Stimulated activated CD8-positive, alpha-beta memory T cell treated with anti-CD3 and anti-CD28 coated beads, Interleukin-2, amount 100 ng/mL, for 1 hour (primary cell): ENCODE data around the gene MDGA2.
"Not testable (repeated sequence)": the region's sequence is repeated elsewhere in the genome, so short reads cannot be mapped to it uniquely, and the experiment has no call there.

Experiments used
- DNase-seq, 2 donors: peaks; one replicate each; pipeline ENCODE4 v3.0.0-alpha.2; 2020; ENCODE audit warnings: low read depth in 2 of 2

The MDGA2 gene

DNA sequence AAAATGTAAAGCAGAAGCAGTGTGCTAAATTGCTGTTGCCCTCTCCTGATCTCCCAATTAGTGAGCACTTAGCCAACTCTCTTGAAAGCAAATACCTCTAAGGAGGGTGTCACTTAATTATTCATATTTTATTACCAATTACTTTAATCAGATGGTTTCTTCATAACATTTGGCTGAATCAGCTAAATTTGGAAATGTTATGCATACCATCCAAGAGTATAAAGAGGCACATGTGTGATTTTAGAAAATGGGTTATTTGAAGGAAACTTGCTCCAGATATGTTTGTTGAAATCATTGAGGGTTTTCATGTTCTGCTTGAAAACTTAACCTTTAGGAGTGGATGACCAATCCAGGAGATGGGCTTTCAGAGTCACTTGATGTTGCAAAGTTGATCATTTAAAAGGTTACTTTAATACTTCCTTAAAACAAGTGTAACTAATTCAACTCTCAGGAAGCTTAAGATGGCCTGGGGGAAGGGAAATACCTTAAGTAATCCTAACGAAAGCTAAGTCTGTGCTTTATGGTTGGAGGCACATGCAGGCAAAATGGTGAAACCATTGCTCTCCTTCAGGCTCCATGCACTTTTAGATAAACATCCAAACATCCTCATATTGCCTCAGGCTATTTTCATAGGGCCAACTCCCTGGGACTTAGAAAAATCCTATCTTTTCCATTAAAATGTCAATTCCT is 434.5 kb downstream of the MDGA2 start:
- no peak for DNase-seq

- DNase-seq = no peak
Observed at GRCh38 chr14:47235619-47236018, 439.8 kb downstream of the MDGA2 start.

GRCh38 chr14:47226877-47227520 is 448.4 kb downstream of the MDGA2 start:
- DNase-seq = no peak

DNA sequence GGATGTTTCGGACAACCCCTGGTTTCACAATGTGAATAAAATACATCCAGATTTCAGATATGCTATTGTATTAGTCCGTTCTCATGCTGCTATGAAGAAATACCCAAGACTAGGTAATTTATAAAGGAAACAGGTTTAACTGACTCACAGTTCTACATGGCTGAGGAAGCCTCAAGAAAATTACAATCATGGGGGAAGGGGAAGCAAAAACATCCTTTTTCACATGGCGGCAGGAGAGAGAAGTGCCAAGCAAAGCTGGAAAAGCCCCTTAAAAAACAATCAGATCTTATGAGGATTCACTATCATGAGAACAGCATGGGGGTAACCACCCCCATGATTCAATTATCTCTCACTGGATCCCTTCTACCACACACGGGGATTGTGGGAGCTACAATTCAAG is 451.7 kb downstream of the MDGA2 start:
- DNase-seq = no peak

- no peak for DNase-seq
Observed at GRCh38 chr14:47220096-47220495, 455.3 kb downstream of the MDGA2 start.

GRCh38 chr14:47211263-47211662 is 464.1 kb downstream of the MDGA2 start:
- DNase-seq = no peak

GRCh38 chr14:47210099-47210498 is 465.3 kb downstream of the MDGA2 start:
- no peak for DNase-seq

- no peak for DNase-seq
Observed at GRCh38 chr14:47208434-47208833, 467.0 kb downstream of the MDGA2 start.

DNA sequence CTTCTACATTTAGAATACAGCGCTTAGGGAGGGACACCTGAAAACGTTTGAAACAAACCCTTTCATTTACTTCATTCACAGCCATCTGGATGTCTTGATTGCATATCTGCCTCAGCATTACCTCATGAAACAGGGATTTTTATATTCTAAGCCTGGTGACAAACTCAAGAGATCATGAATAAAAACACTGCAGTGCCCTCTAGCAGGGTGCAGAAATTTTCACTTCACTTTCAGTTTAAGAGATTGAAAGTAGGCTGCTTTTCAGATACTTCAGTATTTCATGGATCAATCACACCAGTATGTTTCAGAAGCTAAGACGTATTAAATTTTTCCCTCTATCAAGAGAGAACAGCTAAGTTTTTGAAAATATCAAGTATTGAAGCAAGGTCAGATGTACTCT is 467.8 kb downstream of the MDGA2 start:
- no peak for DNase-seq

DNA sequence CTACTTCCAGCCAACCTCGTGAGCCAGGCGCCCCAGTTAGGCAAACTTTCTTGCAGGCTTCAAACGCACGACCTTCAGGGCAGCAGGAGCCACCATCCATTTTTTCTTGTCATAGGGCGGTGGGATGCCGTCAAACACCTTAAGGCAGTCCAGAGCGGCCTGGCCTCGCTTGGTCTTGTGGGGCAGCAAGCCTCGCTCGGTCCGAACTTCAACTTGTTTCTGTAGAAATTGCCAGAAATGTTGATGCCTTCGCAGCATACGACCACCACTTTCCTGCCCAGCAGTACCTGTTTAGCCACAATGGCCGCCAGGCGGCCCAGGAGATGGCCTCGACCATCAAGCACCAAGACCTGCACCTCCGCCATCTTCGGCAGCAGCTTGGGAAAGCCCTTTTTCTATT is 474.7 kb downstream of the MDGA2 start:
- DNase-seq = no peak

- DNase-seq = no peak
Observed at GRCh38 chr14:47195582-47195981, 479.8 kb downstream of the MDGA2 start.

- DNase-seq = no peak
Observed at GRCh38 chr14:47194055-47194454, 481.4 kb downstream of the MDGA2 start.

GRCh38 chr14:47192203-47192602 is 483.2 kb downstream of the MDGA2 start:
- not testable (repeated sequence) for DNase-seq

DNA sequence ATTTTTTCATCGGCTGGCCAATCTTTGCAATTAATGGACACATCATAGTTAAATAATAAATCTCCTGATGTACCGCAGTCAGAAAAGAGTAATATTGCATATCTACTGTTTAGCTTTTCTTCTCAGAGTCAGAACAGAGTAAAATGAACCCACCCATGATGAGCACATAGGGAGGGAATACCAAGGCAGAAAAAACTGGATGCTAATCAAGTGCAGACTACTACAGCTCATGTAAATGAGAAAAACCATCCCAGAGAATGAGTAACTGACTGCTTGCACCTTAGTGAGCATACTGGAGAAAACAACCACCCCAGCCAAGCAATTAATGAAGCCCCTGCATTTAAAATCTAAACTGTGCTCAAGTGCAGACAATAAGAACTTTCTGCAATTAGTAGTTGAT is 483.7 kb downstream of the MDGA2 start:
- DNase-seq = no peak

DNA sequence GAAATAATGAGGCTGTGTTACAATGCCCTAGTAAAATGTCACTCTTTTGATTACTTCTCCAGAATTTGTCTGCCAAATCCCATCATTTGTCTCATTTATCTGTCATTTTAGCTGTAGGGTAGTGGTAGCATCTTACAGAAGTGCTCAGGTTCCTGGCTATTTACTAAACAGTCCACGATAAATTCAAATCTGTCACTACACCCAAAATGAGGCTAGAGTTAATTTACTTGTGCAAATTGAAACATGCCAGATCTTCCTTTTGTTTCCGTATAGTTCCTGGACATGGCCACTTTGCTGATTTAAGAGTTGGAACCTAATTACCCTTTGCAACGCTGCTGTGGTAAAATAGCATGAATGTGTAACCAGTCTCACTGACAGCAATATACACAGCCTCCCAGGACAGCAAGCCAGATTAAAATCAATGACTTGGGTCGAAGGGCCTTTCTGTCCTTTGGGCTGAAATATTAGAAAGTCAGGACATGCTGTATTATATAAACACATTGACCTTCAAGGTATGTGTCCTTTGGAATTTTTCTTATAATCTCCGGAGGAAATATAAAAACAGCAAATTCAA is 485.4 kb downstream of the MDGA2 start:
- DNase-seq = no peak

DNA sequence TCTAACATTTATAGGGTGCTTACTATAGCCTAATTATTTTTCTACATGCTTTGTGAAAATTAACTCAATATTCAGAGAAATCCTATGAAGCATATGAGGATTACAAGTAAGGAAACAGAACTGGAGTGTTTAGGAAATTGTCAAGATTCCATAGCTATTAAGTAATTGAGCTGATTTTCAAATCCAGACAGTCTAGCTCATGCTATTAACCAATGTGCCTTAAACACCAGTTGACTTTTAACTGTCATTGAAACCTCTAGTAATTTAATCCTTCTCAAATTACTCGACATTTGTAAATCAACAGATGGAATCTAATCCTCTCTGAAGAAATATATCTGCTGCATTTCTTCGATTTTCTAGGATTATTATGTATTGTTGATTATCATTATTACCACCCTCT is 488.9 kb downstream of the MDGA2 start:
- no peak for DNase-seq

DNA sequence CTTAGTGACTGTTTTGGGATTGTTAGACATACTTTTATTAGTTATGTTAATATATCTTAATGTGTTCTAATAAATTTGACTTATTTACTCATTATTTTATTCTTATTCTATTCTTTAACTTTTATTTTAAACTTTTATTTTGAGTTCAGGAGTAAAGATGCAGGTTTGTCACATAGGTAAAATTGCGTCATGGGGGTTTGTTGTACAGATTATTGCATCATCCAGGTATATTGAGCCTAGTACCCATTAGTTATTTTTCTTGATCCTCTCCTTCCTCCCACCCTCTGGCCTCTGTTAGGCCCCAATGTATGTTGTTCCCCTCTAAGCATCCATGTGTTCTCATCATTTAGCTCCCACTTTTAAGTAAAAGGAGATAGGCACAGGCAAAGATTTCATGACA is 495.5 kb downstream of the MDGA2 start:
- no peak for DNase-seq

GRCh38 chr14:47171896-47172295 is 503.5 kb downstream of the MDGA2 start:
- DNase-seq = not testable (repeated sequence)

DNA sequence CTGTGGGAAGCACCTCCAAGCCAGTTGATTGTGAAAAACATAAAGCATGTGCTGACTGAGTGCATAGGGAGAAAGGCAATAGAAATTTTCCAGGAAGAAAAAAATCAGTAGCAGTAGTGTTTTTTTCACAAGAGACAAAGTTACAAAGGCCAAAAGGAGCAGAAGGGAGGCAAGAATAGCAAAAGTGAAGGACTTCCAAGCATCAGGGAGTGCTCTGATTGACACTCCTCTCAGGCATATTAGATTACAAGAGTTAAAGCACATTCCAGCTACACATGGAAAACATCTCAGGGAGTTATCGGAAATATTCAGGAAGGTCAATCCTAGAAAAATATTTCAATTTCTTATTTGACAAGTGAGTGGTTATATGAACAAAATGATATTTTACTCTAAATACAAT is 508.0 kb downstream of the MDGA2 start:
- no peak for DNase-seq

- DNase-seq = no peak
Observed at GRCh38 chr14:47155395-47155794, 520.0 kb downstream of the MDGA2 start.

- DNase-seq = no peak
Observed at GRCh38 chr14:47154276-47154797, 521.1 kb downstream of the MDGA2 start.

DNA sequence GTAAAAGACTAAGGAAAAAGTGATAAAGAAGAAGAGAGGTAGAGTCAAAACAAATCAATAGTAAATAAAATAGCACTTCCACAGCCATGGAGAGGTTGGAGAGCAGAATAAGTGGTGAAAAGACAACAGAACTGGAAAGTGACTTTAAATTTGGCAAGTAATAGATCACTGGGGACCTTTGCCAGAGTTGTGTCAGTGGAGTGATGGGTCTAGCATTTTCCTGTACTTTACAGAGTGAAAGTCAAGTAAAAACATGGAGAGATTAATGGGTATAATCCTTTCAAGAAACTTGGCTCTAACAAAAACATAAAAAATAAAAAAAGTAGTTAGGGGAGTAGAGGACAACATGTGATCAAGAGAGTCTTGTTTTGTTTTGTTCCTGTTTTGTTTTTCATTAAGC is 521.7 kb downstream of the MDGA2 start:
- DNase-seq = no peak

DNA sequence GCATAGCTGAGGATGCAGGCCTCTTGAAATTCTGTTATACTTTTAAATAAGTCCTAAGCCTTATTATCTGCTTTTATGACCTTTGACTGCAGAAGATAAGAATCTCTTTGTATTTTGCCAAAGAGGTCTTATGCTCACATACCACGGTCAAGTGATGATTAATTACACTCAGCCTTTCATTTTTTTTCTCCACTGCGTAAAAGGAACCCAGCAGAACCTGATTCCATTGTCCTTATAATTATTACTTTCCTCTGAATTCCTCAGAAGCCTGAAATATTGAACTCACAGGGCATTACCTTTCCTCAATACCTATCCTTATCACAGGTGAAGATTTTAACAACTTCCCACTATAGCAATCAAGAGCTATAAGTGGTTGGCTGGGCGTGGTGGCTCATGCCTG is 525.1 kb downstream of the MDGA2 start:
- no peak for DNase-seq
